Tibial nerve (tissue), 4 donors: ENCODE results near the gene ADAMTS12.

Experiments used
- CTCF ChIP-seq, 5 experiments: fragments of 200-600 bp in 3 of 5; fragments of 450-650 bp in 2 of 5; sonication (generic) in 3 of 5; IDR thresholded peaks; one replicate each; pipeline ENCODE4 v1.5.1; 2016 to 2019; ENCODE audit warnings: antibody characterized with exemption in 5 of 5, mild to moderate bottlenecking in 3 of 5, moderate library complexity in 2 of 5
- EP300 ChIP-seq, 2 donors: sonication (generic); formaldehyde crosslinking; IDR thresholded peaks; one replicate each; pipeline ENCODE4 v1.6.1; 2017; ENCODE audit warnings: antibody characterized with exemption in 2 of 2, mild to moderate bottlenecking in 1 of 2
- POLR2A ChIP-seq, 2 donors: fragments of 450-650 bp; IDR thresholded peaks; one replicate each; pipeline ENCODE4 v1.6.1; 2017; ENCODE audit warnings: antibody characterized with exemption in 2 of 2, mild to moderate bottlenecking in 2 of 2, moderate library complexity in 2 of 2

GRCh38 chr5:33766023-33766422, 125.8 kb downstream of the ADAMTS12 start:
- TF ChIP-seq CTCF (IDR thresholded peaks at IDR 0.05): no peak
- TF ChIP-seq EP300 (IDR thresholded peaks at IDR 0.05): no peak
- TF ChIP-seq POLR2A (IDR thresholded peaks at IDR 0.05): no peak
